GM19463 (cell line): ENCODE data around the gene SCUBE2.
"Not testable (repeated sequence)": the region's sequence is repeated elsewhere in the genome, so short reads cannot be mapped to it uniquely, and the experiment has no call there.

Experiments used
- ATAC-seq: cut with Tn5 transposase; IDR thresholded peaks from one replicate; pipeline ENCODE4 v1.9.1; 2021; ENCODE audit warnings: mild to moderate bottlenecking, moderate library complexity; ENCODE audit not compliant: unreplicated experiment

Gene SCUBE2

GRCh38 chr11:9014826-9015225, 76.6 kb downstream of the SCUBE2 start:
- ATAC-seq = no peak

GRCh38 chr11:9013373-9013772, 78.0 kb downstream of the SCUBE2 start:
- ATAC-seq = no peak

DNA sequence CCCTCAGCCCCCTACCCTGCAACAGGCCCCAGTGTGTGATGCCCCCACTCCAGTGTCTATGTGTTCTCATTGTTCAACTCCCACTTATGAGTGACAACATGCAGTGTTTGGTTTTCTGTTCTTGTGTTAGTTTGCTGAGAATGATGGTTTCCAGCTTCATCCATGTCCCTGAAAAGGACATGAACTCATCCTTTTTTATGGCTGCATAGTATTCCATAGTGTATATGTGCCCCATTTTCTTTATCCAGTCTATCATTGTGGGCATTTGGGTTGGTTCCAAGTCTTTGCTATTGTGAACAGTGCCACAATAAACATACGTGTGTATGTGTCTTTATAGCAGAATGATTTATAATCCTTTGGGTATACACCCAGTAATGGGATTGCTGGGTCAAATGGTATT, 81.9 kb downstream of the SCUBE2 start:
- not testable (repeated sequence) for ATAC-seq

GRCh38 chr11:9008661-9009060, 82.7 kb downstream of the SCUBE2 start:
- no peak for ATAC-seq

- ATAC-seq = no peak
Observed at GRCh38 chr11:9008011-9008550, 83.3 kb downstream of the SCUBE2 start.

- ATAC-seq = no peak
Observed at GRCh38 chr11:9005087-9005486, 86.3 kb downstream of the SCUBE2 start.

GRCh38 chr11:9004183-9004926, 87.0 kb downstream of the SCUBE2 start:
- peak; percentile 17 for ATAC-seq

- ATAC-seq = peak; percentile 71
Observed at GRCh38 chr11:9003573-9004182, 87.7 kb downstream of the SCUBE2 start, which contains the start of gene NRIP3. TSS of gene NRIP3 (minus strand) at chr11:9004001. CDS start at chr11:9003935, 66 bp downstream.

DNA sequence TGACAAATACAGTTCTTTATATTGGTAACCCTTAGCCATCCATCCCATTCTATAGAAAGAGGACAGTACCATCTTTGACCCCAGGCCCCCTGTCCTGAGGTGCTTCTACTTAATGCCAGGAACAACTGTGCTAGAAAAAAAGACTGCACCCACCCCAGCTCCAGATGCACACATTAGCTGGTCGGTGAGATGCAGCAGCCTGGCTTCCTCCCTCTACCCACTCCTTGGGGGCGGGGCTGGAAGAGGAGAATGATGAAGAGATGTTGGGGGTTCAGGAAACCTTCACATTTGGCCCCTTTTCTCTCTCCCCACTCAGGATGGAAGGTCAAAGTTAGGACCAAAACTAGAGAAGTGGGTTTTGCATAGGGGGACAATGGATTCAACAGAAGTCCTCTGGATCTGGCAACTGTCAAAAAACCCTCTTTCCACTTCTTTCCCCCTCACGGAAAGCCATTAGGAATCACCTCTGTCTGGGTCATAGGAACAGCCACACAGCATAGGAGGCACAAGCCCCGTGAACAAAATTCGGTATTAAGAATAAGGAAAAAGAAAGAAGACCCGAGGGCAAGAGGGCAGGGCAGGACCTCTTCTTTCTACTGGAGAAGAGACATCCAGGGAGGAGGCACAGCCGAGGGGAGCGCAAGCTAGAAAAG, 88.4 kb downstream of the SCUBE2 start:
- no peak for ATAC-seq

DNA sequence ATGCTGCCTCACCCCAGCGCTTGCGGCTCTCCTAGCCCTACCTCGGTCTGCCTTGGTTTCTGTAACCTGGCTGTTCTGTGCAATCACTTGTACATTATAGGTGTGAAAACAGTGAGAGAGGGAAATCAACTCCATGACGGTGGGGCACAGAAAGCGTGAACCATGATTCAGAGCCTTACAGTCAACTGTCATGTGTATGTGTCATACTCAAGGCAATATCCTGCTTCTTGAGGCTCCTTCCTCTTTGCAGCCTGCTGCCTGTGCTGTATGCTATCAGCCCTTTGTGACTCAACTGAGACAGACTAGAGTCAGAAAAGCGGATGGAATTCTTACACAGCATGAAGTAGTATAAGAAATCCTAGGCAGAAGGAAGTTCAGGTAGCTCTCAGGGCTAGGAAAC, 89.7 kb downstream of the SCUBE2 start:
- ATAC-seq = no peak

DNA sequence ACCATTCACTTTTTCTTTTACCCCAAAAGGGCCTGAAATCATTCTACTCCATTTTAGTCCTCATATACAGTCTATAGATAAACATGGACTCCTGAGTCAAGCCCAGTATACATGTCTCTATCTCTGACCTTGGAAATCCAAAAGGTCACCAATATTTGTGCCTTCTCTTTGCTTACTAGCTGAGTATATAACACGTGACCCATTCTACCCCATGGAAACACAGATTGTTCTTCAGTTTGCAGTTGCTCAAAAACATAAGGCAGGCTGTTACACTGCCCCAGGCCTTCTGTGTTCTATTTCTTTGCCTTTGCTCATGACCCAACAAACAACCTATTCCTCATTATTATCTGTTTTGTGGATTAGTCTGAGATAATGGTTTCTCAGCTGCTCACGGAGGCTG, 93.4 kb downstream of the SCUBE2 start:
- ATAC-seq = no peak

- ATAC-seq = no peak
Observed at GRCh38 chr11:8997451-8997850, 93.9 kb downstream of the SCUBE2 start.

GRCh38 chr11:8989453-8989852, 101.9 kb downstream of the SCUBE2 start:
- no peak for ATAC-seq

- no peak for ATAC-seq
Observed at GRCh38 chr11:8988329-8989234, 102.8 kb downstream of the SCUBE2 start.

DNA sequence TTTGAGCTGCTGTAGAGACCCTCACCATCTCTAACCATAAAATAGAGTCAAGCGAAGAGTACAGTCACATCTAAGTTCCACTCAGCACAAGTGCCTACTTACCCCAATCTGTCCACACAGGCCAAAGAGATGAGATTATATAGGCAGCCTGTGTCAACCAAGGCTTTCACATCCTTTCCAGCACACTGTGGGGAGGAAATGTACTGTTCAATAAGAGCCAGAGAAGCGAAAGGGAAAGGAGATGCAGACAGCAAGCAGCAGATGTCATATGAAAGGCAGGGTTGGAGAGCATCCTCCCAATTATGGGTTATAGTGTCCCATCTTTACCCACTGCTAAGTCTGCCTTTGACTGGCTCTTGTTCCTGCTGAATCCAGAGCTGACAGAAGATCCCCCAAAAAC, 104.0 kb downstream of the SCUBE2 start:
- no peak for ATAC-seq

GRCh38 chr11:8986772-8987171, 104.6 kb downstream of the SCUBE2 start:
- not testable (repeated sequence) for ATAC-seq

DNA sequence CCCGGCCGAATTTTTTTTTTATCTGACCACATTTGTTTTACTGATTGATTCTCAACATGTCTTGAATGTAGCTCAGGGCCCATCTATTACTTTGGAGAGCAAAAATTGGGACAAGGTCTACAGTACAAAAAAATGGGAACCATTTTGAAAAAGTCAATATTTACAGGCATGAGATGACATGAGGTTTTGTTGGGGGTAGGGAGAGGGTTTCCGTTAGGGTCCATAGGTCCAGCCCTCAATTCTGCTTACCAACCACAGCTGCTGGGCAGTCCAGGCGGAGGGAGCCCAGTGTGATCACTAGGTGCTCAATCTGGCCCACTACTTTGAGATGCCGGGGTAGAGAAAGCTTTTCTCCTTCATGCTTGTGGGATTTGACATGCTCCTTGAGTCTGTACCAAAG, 105.9 kb downstream of the SCUBE2 start:
- no peak for ATAC-seq

DNA sequence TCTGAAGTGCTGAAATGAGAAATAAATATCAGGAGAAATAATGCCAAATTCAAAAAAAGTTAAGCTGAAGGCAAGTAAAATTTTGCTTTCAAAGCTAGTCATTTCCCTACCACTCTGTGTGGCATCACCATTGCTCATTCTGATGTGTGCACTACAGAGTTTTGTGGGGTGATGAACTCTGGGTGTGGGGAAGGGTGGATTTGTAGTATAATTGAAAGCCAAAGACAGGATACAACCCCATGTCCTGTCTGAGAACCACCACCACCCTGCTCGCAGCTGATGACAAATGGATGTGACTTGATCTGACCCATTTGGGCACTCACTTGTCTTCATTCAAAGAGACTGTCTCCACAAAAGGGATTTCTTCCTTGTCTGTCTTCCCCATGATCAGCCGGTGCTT, 107.8 kb downstream of the SCUBE2 start:
- ATAC-seq = no peak

GRCh38 chr11:8980485-8980884, 110.9 kb downstream of the SCUBE2 start:
- ATAC-seq = no peak

GRCh38 chr11:8979365-8979764, 112.0 kb downstream of the SCUBE2 start:
- not testable (repeated sequence) for ATAC-seq

DNA sequence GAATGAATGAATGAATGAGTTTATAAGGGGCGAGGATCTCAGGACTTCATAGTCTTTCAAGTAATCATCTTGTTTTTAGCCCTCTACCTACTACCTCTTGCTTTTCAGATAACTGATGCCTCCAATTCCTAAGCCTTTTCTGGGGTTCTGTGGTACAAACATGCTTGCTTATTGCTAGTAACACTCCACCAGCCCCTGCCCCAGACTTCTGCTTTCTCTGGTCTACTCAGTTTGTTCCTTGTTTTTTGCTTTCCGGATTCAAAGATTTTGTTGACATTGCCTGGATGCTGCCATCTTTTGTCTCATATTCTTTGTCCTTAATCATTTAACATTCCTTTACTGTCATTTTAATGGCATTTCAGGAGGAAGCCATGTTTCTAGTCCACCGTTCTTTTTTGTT, 118.3 kb downstream of the SCUBE2 start:
- no peak for ATAC-seq
